ENCODE results near the gene FLYWCH2.
A peak's percentile ranks its signal among the peaks of the same experiment; 100 is the strongest.

Gene FLYWCH2

DNA sequence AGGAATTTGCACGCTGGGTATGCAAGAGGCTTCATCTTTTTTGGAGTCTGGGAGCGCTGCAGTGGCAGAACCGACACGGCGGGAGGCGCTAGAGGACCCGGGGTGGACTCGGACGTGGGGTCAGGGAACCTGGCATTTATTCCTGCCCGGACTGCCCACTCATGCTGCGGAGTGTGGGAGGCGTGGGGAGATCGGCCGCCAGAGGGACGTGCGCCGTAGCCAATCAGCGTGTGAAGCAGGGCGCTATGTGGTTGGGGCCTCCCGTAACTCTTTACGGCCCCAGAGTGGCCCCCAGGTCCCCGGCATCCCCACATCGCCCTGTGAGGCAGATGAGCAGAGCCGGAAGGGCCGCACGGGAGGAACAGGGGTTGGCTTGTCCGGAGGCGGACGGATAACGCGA is 11.2 kb downstream of the FLYWCH2 start:
- TF ChIP-seq, protein P1, sequence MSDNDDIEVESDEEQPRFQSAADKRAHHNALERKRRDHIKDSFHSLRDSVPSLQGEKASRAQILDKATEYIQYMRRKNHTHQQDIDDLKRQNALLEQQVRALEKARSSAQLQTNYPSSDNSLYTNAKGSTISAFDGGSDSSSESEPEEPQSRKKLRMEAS (IDR thresholded peaks at IDR 0.05; ENCODE audit: low read depth, low read length), result no peak
- no peak for TF ChIP-seq MYC (IDR thresholded peaks at IDR 0.05; ENCODE audit: low read depth, low read length)
- TF ChIP-seq, protein P2, sequence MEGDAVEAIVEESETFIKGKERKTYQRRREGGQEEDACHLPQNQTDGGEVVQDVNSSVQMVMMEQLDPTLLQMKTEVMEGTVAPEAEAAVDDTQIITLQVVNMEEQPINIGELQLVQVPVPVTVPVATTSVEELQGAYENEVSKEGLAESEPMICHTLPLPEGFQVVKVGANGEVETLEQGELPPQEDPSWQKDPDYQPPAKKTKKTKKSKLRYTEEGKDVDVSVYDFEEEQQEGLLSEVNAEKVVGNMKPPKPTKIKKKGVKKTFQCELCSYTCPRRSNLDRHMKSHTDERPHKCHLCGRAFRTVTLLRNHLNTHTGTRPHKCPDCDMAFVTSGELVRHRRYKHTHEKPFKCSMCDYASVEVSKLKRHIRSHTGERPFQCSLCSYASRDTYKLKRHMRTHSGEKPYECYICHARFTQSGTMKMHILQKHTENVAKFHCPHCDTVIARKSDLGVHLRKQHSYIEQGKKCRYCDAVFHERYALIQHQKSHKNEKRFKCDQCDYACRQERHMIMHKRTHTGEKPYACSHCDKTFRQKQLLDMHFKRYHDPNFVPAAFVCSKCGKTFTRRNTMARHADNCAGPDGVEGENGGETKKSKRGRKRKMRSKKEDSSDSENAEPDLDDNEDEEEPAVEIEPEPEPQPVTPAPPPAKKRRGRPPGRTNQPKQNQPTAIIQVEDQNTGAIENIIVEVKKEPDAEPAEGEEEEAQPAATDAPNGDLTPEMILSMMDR (IDR thresholded peaks at IDR 0.05; ENCODE audit: low read depth, low read length), result no peak
- no peak for TF ChIP-seq POLR2A (IDR thresholded peaks at IDR 0.05; ENCODE audit: extremely low read depth, insufficient read length)
- no peak overlapping the region for H3K4me3 ChIP-seq (ENCODE audit: low read depth, low read length)
- DNase-seq (ENCODE audit: low read depth), result no peak

DNA sequence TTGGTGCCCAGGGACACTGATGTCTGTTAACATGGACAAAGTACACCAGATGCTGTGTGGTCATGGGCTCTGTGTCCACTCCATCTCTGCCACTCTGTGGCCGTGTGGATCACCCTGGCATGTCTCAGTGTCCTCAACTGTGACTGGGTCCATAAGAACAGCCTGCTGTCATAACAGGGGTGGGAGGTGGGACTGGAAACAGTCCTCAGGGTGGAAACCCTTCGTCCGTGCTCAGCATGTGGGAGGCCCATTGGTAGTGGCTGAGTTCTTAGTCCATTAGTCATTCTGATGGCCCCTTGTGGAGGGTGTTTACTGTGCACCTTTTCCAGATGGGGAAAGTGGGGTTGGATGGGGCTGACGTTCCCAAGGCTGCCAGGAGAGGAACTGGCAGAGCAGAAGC is 12.8 kb downstream of the FLYWCH2 start:
- no peak overlapping the region for H3K4me3 ChIP-seq (ENCODE audit: low read depth, low read length)
- no peak for DNase-seq (ENCODE audit: low read depth)
- no peak for TF ChIP-seq POLR2A (IDR thresholded peaks at IDR 0.05; ENCODE audit: extremely low read depth, insufficient read length)
- TF ChIP-seq, protein P1 (IDR thresholded peaks at IDR 0.05; ENCODE audit: low read depth, low read length), result no peak
- TF ChIP-seq, protein P2 (IDR thresholded peaks at IDR 0.05; ENCODE audit: low read depth, low read length), result no peak
- no peak for TF ChIP-seq MYC (IDR thresholded peaks at IDR 0.05; ENCODE audit: low read depth, low read length)

DNA sequence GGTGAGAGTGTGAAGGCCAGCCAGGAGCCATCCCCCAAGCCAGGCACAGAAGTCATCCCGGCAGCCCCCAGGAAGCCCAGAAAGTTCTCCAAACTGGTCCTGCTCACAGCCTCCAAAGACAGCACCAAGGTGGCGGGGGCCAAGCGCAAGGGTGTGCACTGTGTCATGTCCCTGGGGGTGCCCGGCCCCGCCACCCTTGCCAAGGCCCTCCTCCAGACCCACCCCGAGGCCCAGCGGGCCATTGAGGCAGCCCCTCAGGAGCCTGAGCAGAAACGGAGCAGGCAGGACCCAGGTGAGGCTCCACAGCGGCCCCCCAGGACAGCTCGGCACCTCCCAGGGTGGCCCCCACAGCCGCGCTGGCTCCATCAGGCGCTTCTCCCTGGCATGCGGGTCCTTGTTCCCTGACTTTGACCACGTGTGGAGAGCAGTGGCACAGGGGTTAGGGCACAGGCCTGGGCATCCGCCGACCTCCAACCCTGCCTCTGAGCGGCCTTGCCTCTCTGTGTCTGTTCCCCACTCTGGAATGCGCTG is 13.5 kb downstream of the FLYWCH2 start:
- H3K4me3 ChIP-seq (ENCODE audit: low read depth, low read length), result no peak overlapping the region
- TF ChIP-seq, protein P1 (IDR thresholded peaks at IDR 0.05; ENCODE audit: low read depth, low read length), result no peak
- TF ChIP-seq POLR2A (IDR thresholded peaks at IDR 0.05; ENCODE audit: extremely low read depth, insufficient read length) (no peak), MYC (IDR thresholded peaks at IDR 0.05; ENCODE audit: low read depth, low read length) (no peak)
- TF ChIP-seq, protein P2 (IDR thresholded peaks at IDR 0.05; ENCODE audit: low read depth, low read length), result no peak
- no peak for DNase-seq (ENCODE audit: low read depth)

DNA sequence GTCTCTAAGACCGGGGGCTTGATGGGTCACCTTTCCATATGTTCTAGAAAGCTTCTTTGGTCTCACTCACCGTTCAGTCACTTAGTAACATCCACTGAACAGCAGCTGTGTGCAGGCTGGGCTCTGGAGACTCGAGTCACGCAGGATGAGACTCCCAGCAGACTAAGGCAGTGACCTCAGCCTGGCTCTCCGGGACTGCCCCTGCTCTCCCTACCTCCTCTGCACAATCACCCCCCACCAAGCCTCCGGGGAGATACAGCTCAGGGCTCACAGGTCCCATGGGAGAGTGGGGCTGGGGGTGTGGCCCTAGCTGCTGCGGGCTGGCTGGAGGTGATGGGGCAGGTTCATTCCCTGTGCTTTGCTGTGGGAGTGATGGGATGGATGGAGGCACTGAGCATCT is 14.1 kb downstream of the FLYWCH2 start:
- peak; percentile 74 for DNase-seq (ENCODE audit: low read depth)
- TF ChIP-seq, protein P2 (IDR thresholded peaks at IDR 0.05; ENCODE audit: low read depth, low read length), result no peak
- TF ChIP-seq MYC (IDR thresholded peaks at IDR 0.05; ENCODE audit: low read depth, low read length), result no peak
- TF ChIP-seq POLR2A (IDR thresholded peaks at IDR 0.05; ENCODE audit: extremely low read depth, insufficient read length), result no peak
- TF ChIP-seq, protein P1 (IDR thresholded peaks at IDR 0.05; ENCODE audit: low read depth, low read length), result no peak

DNA sequence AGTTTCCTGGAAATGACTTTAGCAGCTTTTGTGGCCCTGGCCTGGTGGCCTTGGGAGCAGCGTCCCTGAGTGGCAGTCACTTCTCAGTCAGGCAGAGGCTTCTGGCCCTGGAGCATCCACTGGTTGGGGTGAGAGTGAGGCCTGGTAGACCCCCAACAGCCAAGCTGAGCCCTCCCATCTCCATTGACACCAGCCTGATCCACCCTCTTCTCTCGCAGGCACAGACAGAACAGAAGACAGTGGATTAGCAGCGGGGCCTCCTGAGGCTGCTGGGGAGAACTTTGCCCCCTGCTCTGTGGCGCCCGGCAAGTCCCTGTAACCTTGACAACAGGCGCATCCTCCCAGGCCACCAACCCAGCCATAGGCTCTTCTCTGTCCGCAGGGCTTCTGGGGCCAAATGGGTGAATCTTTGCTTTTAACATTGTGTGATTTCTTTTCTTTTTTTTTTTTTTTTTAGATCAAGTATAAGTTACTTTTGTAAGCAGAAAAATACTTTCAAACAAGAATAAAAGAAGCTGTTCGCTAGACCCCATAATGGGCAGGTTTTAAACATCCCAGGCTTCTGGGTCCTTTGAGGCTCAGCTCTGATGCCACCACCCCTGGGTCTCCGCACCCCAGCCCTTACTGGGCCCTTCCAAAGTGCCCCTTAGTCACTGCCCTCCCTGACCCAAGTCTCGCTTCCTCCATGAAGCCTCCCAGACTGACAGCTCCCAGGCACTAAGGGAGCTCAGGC is 16.0 kb downstream of the FLYWCH2 start:
- no peak overlapping the region for H3K4me3 ChIP-seq (ENCODE audit: low read depth, low read length)
- TF ChIP-seq, protein P1 (IDR thresholded peaks at IDR 0.05; ENCODE audit: low read depth, low read length), result no peak
- TF ChIP-seq, protein P2 (IDR thresholded peaks at IDR 0.05; ENCODE audit: low read depth, low read length), result no peak
- TF ChIP-seq POLR2A (IDR thresholded peaks at IDR 0.05; ENCODE audit: extremely low read depth, insufficient read length), result no peak
- no peak for TF ChIP-seq MYC (IDR thresholded peaks at IDR 0.05; ENCODE audit: low read depth, low read length)
- no peak for DNase-seq (ENCODE audit: low read depth)

More for the DNA sequence above, 14.1 kb downstream of the FLYWCH2 start:
- no peak overlapping the region for H3K4me3 ChIP-seq (ENCODE audit: low read depth, low read length)

Measured in NB4 (cell line).